ENCODE data around the gene MFGE8.

The MFGE8 gene

DNA sequence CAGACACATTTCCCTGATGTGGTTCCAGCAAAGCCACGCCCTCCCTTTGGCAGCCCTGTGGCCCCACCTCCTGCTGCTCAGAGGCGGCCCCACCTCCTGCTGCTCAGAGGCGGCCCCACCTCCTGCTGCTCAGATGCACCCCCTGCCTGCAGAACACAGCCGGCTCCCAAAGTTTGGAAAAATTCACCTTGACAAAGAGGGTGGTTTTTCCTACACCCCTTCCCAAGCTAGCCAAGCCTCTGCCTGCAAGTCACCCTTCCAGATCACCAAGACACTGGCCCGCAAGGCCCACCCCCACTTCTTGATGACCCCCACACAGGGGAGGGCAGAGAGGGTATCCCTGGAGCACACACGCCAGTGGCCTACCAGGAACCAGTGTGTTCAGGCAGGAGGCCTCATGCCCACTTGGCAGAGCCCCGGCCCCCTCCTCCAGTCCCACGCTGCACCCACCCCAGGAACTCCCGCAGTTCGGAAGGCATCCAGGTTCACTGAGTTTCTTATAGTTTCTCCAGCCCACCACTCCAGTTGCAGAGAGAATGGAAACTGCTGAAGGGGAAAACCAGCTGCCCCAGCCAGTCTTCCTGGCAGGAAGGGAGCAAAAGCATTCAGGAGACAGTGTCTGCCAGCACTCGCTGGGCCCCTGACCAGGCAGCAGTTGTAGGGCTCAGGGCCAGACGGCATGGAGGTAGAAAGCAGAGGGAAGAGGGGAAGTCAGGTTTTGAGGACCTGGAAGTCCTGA, 15.6 kb downstream of the MFGE8 start:
- peak; percentile 76 for DNase-seq

DNA sequence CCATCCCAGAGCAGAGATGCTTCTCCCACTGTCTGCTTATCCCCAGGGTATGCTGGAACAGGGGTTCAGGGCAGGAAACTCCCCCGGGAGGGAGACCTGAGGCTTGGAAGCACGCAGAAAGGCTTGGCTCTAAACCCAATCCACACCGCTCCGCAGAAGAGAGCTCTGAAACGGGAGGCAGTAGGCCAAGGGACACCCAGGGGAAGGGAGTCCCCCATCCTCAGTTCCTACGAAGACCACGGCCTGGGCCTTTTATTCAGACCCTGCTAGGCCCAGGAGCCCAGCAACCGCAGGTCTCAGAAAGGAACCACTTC, 16.1 kb downstream of the MFGE8 start:
- no peak for DNase-seq

DNA sequence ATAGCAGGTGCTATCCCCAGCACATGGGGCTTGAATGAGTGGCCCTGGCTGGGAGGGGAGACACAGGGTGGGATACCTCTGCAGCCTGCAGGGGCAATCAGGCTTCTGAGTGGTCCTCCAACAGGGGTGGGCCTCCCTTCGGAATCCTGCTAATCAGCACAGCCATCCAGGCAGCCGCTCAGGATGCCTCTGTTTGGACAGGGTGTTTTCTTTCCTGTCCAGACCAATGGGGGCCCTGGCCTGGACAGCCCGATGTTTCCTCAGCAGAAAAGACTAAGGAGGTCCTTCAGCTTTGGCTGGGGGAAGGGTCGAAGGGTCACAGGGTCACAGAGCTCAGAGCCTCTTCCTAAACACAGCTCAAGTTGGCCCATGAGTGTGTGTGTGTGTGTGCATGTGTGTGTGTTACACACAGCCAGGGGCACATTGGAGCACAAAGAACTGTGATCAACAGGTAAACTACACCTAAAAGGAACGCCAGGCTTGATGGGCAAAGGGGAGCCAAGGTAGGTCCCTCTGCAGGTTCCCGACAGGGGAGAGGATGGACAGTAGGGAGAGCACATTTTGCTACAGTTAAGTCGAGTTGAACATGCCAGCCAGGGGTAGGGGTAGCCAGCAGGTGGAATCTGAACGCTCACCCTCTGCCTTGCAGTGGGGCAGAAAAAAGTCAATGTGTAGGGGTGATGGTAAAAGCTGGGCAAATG, 16.7 kb downstream of the MFGE8 start:
- no peak for DNase-seq

DNA sequence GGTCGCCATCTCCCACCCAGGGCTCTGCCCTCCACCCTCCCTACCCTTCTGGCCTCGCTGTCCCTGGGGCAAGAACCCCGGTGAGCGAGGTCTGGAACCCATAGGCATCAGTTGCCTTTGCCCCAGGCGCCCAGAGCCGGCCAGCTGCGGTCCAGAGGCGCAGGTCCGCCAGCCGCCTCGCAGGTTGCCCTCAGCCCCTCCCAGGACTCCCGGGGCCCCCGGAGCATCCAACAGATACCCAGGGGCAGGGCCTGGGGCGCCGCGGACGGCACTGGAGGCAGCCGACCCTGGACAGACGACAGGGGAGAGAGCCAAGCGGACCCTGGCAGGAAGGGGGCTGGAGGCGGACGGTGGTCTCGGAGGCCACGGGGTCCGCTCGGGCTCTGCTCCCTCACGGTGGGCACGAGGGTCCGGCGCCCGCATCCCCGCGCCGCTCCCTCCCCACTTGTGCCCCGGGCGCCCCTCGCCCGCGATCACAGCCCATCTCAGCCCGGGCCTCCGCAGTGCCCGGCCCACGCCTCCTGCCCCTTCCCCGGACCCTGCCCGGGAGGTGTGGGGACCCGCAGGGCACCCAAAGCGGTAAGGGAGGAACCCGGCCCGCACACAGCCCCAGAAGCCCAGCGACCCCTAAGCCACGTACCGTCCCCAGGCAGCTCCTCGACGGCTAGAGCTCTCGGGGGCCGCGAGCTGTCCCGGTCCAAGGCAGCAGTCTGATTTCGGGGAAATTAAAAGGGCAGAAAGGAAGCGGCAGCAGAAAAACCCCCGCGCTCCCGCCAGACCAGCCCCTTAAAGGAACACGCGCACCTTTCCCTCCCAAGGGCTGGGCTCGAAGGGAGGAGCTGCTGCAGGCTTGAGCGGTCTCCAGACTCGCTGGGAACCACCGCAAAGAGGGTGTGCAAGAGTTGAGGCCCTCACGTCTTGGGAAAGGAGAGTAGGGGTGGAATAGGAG, 18.1 kb downstream of the MFGE8 start, which contains the start of gene HAPLN3:
TSS of gene HAPLN3 (minus strand) at position 726 of the 949 bp plus-strand sequence. CDS start 8,246 bp downstream, outside the sequence.
- DNase-seq: peak; percentile 54

DNA sequence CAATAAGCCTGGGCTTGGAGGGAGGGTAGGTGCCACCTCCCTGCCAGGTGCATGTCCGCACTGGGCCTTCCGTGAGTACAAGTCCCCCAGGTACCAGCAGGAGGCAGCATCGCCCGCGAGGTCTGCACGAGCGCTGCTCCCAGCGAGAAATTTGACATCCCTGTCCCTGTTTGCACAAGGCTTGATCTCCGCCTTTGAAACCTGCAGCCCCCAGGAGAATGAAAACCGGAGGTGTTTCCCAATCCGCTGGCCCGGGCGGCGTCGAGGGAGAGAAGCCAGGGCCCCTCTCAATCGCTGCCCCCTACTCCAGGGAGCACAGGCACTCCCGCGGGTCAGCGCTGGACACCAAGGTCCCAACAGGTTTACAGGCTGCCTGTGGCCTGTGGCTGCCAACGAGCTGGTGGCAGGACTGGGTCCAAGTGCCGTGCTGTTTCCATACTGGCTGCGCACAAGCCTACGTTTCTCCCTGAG, 18.8 kb downstream of the MFGE8 start:
- DNase-seq: peak; percentile 70

DNA sequence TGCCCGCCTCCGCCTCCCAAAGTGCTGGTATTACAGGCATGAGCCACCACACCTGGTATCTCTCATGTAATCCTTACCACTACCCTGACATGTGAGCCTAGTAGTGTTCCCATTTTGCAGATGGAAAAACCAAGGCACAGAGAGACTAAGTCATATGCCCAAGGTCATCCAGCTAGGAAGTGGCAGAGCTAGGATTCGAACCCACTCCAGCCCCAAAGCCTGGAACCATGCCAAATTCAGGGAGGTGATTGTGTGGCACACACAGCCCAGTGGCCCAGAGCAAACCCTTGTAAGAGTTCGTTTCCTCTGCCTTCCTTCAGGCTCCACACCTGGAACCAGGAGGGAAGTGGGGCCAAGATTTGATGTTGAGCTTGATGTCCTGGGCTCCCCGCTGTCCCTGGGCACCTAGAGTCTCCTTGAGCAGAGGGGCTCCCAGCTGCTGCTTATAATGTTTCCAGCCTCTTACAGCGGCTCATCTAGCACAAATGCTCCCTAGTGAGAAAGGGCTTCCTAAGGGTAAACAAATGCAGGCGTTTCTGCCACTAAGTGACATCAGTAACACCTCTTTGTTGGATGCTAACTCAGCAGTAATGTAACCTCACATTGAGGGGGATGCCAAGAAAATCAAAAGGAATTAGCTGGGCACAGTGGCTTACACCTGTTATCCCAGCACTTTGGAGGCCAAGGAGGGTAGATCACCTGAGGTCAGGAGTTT, 21.5 kb downstream of the MFGE8 start:
- no peak for DNase-seq

DNA sequence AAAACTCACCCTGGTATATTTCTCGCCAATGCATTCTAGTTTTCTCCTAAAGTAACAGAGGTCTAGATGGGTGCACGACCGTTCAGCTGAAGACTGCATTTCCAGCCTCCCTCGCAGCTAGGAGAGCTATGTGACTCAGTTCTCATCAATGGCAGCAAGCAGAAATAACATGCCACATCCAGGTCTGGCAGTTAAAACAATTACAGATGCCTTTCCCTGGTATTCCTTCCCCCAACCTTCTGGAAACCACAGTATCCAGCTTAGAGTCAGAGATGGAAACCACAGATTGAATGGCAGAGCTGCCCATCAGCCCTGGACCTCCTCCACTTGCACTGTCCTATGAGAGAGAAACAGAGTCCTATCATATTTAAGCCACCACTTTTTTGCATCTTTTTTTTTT, 22.7 kb downstream of the MFGE8 start:
- DNase-seq: no peak

DNA sequence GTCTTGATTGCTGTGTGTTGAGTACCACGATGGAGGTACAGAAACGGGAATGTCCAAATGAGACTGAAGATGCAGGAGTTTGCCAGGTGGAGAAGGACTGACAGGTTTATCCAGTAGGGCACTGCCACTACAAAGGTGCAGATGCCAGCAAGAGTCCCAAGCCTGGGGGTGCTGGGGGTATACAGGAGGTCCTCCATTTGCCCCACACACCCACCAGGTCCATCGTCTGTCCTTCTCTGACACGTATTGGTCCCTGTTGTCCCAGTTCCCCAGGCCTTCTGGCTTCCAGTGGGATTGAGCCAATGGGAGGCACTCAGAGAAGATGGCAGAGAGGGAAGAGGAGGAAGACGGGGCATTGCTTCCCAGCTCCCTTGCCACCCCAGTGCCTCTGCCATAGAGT, 24.5 kb downstream of the MFGE8 start:
- no peak for DNase-seq

DNA sequence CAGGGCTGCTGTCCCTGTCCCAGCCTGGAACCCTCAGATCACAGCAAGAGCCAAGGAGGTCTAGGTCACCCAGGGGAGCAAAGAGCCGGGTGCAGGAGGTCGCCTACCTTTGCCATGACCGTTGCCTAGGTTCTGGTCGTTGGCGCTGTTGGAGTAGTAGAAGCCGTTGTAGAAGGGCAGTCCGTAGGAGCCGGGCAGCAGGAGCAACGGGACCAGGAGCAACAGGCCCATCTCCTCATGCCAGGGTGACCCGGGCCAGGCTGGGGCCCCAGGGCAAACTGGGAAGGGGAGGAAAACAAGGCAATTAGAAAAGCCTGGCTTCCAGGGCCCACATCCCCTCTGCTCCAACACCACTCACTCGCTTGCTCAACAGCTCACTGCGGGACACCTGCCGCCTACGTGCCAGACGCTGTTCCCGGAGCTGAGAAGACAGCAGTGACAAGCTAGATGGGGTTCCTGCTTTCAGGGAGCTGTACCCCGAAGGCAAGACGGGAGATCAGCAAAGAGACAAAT, 26.1 kb downstream of the MFGE8 start:
- no peak for DNase-seq

DNA sequence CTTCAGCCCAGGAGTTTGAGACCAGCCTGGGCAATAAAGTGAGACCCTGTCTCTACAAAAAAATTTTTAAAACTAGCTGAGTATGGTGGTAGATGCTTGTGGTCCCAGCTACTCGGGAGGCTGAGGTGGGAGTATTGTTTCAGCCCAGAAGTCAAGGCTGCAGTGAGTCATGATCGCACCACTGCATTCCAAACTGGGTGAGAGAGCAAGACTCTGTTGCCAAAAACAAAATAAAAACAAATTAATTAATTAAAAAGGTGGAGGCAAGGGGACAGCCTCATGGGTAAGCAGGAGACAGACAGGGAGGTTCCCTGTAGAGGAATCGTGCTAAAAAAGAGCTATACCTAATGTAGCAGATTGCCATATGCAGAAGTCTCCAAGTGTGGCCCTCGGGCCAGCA, 30.4 kb downstream of the MFGE8 start:
- no peak for DNase-seq

DNA sequence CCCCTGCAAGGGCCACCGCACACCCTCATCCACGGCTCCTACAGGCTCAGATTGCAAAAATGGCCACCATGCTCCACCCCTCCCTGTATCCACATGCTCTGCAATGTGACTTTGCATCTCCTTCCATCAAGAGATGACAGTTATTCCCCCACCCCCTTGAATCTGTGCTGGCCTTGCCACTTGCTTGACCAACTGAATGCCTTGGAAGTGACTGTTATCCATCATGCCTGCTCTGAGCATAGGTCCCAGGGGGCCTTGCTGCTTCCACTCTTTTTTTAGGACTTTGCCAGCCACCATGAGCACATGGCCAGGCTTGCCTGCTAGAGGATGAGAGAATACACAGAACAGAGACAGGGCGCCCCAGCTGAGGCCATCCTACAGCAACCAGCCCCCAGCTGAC, 31.4 kb downstream of the MFGE8 start:
- no peak for DNase-seq

DNA sequence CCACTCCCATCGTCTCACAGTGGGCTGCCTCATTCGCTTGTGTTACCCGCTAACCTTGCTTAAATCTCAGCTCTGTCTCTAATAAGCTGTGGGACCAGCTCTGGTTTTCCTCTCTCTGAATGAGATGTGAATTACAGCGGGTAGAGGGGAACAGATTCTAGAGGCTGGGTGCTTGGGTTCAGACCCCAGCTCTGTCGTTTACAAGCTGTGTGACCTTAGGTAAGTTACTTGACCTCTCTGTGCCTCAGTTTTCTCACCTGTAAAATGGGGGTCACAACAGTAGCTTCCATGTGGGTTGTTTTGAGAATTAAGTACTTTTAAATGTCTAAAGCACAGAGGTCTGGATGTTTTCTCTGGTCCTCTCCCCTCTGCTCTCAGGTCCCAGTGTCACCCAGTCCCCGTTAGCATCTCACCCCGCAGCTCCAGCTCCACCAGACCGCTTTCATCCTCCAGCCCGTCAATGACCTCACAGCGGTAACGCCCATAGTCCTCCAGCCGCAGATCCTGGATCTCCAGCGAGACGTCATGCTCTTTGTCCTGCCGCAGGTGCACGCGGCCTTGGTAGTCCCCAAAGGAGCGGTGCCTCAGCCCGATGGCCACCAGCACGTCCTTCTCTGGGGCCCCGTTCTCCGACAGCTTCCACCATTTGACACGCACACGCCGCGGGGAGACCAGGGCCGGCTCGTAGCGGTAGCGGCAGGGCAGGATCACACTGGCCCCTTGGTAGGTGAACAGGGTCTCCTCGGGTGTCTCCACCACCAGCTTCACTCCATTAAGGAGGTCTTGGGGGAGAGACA, 32.0 kb downstream of the MFGE8 start:
- DNase-seq: no peak

DNA sequence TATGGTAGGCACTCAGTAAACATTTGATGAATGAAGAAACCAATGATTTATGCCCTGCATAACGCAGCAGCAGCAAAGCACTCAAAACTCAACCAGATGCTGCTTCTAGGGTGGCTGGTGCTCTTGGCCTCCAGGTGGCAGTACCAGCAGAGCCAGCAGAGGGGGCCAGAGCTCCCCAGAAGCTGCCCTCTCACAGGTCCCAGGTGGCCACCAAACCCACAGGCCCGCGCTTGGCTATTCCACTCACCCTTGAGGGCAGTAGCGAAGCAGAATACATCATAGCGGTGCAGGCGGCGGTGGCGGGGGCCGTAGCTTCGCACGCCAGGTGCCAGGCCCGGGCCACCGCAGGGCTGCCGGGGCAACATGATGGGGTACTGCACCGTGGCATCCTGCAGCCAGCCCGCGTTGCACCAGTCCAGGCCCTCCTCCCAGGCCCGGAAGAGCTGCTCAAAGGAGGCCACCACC, 34.4 kb downstream of the MFGE8 start:
- DNase-seq: peak; percentile 31

DNA sequence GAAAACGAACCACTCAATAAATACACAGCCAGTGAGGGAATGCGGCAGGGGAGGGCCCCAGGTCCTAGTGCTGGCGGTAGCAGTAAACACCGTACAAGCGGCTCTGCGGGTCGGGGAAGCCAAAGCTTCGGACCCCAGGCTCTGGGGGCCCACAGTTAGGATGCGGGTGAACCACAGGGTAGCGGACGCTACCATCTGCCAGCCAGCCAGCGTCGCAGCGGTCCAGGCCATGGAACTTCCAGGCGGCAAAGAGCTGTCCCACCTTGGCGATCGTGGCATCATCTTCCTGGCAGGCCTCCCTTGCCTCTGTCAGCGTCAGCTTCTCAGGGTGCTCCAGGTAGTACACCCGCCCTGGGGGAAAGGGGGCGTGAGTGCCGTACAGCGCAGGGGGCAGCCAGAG, 35.3 kb downstream of the MFGE8 start:
- DNase-seq: no peak

DNA sequence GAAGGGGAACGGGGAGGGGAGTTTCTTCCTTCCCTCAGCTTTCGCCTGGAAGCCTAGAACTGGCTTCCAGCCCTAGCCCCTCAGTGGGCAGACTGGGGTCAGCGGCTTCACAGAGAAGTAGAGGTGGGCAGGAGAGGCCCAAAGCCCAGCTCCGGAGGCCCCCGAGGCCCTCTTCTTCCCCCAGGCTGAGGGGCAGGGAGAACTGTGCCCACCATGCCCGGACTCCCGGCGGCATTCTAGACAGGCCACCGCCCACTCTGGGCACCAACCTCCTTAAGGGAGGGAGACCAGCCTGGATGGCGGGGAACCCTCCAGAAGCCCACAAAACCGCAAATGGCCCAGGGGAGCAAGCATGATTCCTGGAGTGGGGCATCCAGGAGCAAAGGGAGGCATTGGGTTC, 35.8 kb downstream of the MFGE8 start:
- DNase-seq: no peak

DNA sequence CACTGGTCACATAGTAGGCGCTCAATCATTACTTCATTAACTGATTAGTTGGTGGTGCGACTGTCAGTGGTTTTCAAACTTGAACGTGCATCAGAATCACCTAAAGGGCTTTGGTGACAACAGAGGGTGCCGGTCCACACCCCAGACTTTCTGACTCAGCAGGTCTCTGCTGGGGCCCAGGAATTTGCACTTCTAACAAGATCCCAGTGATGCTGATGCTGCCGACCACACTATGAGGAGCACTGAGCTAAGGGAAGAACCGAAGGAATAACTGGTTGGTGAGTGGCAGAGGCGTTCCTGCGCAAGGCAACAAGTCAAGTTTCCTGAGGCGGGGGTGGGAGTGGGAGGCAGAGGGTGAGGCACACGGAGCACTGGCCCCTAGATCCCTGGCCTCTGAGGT, 36.6 kb downstream of the MFGE8 start:
- no peak for DNase-seq

DNA sequence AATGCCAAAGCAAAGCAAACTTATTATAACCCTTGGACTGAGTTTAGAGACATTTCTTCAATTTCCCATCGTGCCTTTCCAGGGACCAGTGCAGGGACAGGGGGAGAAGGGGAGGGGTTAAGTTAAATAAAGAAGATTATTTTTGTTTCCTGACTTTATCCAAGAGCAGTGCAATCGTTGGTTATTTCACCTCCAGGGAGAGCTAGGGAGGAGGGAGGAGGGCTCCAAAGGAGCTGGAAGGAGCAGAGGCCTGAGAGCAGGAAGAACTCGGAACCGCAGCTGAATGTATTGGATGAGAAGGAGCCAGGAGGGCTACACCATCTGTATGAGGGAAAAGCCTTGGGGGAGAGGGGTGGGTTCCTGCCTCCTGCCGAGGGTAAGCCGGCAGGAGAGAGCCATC, 38.5 kb downstream of the MFGE8 start:
- DNase-seq: peak; percentile 8

DNA sequence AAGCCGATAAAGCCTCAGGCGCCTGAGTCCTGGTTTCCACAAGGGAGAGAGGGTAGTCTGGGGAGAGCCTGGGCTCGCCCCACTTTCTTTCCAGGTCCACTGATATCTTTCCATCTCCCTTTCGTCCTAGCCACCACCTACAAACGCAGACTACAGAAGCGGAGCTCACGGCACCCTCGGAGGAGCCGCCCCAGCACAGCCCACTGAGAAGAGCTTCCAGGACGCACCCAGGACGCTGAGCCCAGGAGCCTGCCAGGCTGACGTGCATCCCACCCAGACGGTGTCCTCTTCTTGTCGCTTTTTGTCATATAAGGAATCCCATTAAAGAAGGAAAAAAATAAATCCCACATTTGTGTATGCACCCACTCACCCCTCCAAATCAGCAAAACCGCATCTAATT, 38.9 kb downstream of the MFGE8 start:
- DNase-seq: no peak

DNA sequence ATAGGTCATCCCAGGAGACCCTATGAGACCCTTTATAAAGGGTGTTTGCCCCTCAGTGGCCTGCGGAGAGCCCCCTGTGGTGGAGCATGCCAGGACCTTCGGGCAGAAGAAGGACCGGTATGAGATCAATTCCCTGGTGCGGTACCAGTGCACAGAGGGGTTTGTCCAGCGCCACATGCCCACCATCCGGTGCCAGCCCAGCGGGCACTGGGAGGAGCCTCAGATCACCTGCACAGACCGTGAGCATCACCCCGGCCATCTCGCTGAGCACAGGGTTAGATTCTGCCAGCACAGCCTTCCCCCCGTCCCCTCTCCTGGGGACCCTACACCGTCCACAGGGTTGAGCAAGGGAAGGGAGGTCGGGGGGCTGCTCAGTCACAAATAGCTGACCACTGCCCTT, 39.4 kb downstream of the MFGE8 start:
- no peak for DNase-seq

DNA sequence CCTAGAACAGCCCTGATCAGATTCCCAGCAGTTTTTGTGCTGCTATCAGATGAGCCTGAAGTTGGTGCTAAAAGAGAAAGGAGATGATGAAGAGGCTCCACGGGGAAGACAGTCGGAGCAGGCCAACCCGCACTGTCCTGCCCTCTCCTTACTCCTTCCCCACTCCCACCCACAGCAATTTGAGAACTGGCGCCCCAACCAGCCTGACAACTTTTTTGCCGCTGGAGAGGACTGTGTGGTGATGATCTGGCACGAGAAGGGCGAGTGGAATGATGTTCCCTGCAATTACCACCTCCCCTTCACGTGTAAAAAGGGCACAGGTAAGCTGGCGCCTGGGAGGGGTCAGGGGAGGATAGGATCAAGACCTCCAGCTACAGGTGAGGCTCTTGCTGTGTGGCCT, 40.5 kb downstream of the MFGE8 start:
- DNase-seq: no peak

DNA sequence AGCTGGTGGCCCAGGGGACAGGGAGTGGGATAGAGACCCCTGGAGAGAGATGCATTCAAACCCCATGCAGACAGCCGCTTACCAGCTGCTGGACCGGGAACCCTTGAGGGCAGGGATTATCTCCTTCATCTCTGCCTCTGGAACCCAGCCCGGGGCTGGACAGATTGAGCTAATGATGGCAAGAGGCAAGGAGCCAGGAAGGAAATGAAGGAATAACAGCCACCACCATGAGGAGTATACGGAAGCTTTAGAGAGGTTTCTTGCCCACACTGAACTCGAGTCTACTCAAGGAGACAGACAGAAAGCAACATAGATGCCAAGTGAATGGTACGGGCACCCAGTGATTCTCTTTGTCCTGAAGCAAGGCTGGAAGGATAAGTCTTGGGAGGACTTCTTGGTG, 41.1 kb downstream of the MFGE8 start:
- no peak for DNase-seq

DNA sequence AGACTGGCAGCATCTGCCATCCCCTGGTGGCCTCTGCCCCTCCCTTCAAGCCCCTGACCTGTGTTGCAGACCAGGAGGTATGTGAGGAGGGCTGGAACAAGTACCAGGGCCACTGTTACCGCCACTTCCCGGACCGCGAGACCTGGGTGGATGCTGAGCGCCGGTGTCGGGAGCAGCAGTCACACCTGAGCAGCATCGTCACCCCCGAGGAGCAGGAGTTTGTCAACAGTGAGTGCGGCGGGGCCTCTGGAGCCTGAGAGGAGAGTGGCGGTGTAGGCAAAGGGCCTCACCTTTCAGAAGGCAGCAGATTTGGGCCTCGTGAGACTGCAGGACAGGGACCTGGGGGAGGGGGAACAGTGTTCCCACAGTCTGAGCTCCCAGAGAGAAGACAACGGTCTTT, 41.9 kb downstream of the MFGE8 start:
- DNase-seq: no peak
